ENCODE results near the gene CAMSAP1. TPM values are rescaled to one million over a fixed set of nuclear protein-coding genes. Genes with fewer than 3 reads are reported as not detected.

Gene CAMSAP1
- total and polyA plus RNA-seq, 10 of the 15 experiments (the other 5 are each of a cell fraction or from before 2014, with no cell fraction given) = 1.4 to 24.7 (median 8.0) TPM

DNA sequence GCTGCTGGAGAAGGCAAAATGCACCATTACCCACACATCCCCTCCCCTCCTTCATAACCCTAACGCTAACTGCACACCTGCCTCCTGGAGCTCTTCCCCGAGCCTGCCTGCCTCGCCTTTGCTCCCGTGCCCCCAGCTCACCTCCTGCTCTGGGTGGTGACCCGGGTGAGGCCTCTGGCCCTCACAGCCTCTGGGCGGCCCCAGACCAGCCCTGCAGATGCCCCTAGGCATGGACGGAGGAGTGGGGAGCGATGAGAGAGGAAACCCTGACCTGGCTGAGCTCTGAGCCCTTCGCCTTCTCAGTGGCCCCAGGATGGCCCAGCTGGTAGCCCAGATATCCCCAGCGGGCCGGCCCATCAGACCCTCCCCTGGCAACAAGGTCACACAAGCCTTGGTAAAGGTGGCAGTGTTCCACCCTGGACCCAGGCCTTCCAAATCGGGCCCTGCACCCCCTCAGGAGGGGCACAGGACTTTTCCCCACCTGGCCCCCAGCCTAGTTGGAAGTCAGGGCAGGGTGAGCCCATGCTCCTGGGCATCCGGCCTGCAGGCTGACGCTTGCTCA is 14.5 kb upstream of the CAMSAP1 start:
- no peak overlapping the region for H3K9ac ChIP-seq (ENCODE audit: control insufficient read depth, insufficient read depth, low read length)
- CTCF ChIA-PET = interaction anchor here (1.5 kb wide), 1 partner anchor 12 kb away, joined by 4 read pairs; no protein-coding TSS in a partner anchor
- RAD21 ChIA-PET (ENCODE audit: unreplicated experiment) = no interaction called here
- ATAC-seq (no peak), FAIRE-seq (no peak), DNase-seq (ENCODE audit: low read depth, low spot score) (no peak)
- POLR2A ChIA-PET = no interaction called here
- H2AFZ ChIP-seq (ENCODE audit: control insufficient read depth, low read depth, low read length) = no peak overlapping the region
- H3K27me3 ChIP-seq (replicated peaks in 1 of 2; ENCODE audit: control insufficient read depth in 2 of 2, insufficient read depth in 2 of 2, low read length in 1 of 2) = no peaks in the 10 kb centered on the region
- peaks cover 16% of the 10 kb centered on the region for H3K4me1 ChIP-seq (ENCODE audit: control insufficient read depth, insufficient read depth, low read length)
- no peak overlapping the region for H3K4me2 ChIP-seq (ENCODE audit: control insufficient read depth, insufficient read depth)
- H3K79me2 ChIP-seq (ENCODE audit: control insufficient read depth, insufficient read depth, low read length) = no peaks in the 10 kb centered on the region
- WGBS (ENCODE audit: insufficient coverage, insufficient replicate concordance, low lambda C conversion rate, missing lambda C conversion rate) = 78% methylated on average over 14 of the region's 14 CpGs
- in situ Hi-C loops (cut with MboI) = no loop called here
- no TSS peak for BruUV-seq (replicated peaks)
- H4K20me1 ChIP-seq (ENCODE audit: control insufficient read depth, insufficient read depth) = no peaks in the 10 kb centered on the region
- no peak overlapping the region for H3K27ac ChIP-seq (ENCODE audit: control insufficient read depth, insufficient read depth)
- H3K4me3 ChIP-seq = no peak overlapping the region
- H3K36me3 ChIP-seq (ENCODE audit: control insufficient read depth in 2 of 2, insufficient read depth in 2 of 2, low read length in 1 of 2) = no peaks in the 10 kb centered on the region
- SMC1A ChIA-PET (ENCODE audit: uncharacterized antibody, unreplicated experiment) = no interaction called here
- intact Hi-C loops (cut with micrococcal nuclease; ENCODE audit: unreplicated experiment) = no loop called here
- H3K9me3 ChIP-seq (replicated peaks; ENCODE audit: control insufficient read depth, insufficient read depth, low read length) = peaks cover 2% of the 10 kb centered on the region; the same call in 1 of the 3 replicates
- TF ChIP-seq, protein P1, sequence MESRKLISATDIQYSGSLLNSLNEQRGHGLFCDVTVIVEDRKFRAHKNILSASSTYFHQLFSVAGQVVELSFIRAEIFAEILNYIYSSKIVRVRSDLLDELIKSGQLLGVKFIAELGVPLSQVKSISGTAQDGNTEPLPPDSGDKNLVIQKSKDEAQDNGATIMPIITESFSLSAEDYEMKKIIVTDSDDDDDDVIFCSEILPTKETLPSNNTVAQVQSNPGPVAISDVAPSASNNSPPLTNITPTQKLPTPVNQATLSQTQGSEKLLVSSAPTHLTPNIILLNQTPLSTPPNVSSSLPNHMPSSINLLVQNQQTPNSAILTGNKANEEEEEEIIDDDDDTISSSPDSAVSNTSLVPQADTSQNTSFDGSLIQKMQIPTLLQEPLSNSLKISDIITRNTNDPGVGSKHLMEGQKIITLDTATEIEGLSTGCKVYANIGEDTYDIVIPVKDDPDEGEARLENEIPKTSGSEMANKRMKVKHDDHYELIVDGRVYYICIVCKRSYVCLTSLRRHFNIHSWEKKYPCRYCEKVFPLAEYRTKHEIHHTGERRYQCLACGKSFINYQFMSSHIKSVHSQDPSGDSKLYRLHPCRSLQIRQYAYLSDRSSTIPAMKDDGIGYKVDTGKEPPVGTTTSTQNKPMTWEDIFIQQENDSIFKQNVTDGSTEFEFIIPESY (IDR thresholded peaks at IDR 0.05) = no peak
- TF ChIP-seq PML (IDR thresholded peaks at IDR 0.05; ENCODE audit: low read length) (no peak), HDGF (IDR thresholded peaks at IDR 0.05) (no peak), ZNF274 (IDR thresholded peaks at IDR 0.05; ENCODE audit: insufficient read depth, insufficient read length) (no peak), RB1 (IDR thresholded peaks at IDR 0.05; ENCODE audit: borderline replicate concordance) (no peak), RBBP5 (conservative IDR thresholded peaks at IDR 0.05) (no peak), RELA (IDR thresholded peaks at IDR 0.05; ENCODE audit: borderline replicate concordance, partially characterized antibody) (no peak), HCFC1 (IDR thresholded peaks at IDR 0.05; ENCODE audit: low read length) (no peak), MYC (IDR thresholded peaks at IDR 0.05; ENCODE audit: insufficient read depth, insufficient read length, insufficient replicate concordance, low read length, severe bottlenecking) (no peak), TARDBP (IDR thresholded peaks at IDR 0.05; ENCODE audit: borderline replicate concordance) (no peak), MTA3 (IDR thresholded peaks at IDR 0.05; ENCODE audit: borderline replicate concordance, low read length) (no peak), NR2C1 (IDR thresholded peaks at IDR 0.05) (no peak), WRNIP1 (IDR thresholded peaks at IDR 0.05; ENCODE audit: borderline replicate concordance, low read depth, low read length) (no peak), POU2F2 (IDR thresholded peaks at IDR 0.05; ENCODE audit: borderline replicate concordance, low read depth, low read length) (no peak)
- TF ChIP-seq, protein P2, sequence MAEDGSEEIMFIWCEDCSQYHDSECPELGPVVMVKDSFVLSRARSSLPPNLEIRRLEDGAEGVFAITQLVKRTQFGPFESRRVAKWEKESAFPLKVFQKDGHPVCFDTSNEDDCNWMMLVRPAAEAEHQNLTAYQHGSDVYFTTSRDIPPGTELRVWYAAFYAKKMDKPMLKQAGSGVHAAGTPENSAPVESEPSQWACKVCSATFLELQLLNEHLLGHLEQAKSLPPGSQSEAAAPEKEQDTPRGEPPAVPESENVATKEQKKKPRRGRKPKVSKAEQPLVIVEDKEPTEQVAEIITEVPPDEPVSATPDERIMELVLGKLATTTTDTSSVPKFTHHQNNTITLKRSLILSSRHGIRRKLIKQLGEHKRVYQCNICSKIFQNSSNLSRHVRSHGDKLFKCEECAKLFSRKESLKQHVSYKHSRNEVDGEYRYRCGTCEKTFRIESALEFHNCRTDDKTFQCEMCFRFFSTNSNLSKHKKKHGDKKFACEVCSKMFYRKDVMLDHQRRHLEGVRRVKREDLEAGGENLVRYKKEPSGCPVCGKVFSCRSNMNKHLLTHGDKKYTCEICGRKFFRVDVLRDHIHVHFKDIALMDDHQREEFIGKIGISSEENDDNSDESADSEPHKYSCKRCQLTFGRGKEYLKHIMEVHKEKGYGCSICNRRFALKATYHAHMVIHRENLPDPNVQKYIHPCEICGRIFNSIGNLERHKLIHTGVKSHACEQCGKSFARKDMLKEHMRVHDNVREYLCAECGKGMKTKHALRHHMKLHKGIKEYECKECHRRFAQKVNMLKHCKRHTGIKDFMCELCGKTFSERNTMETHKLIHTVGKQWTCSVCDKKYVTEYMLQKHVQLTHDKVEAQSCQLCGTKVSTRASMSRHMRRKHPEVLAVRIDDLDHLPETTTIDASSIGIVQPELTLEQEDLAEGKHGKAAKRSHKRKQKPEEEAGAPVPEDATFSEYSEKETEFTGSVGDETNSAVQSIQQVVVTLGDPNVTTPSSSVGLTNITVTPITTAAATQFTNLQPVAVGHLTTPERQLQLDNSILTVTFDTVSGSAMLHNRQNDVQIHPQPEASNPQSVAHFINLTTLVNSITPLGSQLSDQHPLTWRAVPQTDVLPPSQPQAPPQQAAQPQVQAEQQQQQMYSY (CRISPR knock-in tag; IDR thresholded peaks at IDR 0.05) = no peak
- TF ChIP-seq, protein P3, sequence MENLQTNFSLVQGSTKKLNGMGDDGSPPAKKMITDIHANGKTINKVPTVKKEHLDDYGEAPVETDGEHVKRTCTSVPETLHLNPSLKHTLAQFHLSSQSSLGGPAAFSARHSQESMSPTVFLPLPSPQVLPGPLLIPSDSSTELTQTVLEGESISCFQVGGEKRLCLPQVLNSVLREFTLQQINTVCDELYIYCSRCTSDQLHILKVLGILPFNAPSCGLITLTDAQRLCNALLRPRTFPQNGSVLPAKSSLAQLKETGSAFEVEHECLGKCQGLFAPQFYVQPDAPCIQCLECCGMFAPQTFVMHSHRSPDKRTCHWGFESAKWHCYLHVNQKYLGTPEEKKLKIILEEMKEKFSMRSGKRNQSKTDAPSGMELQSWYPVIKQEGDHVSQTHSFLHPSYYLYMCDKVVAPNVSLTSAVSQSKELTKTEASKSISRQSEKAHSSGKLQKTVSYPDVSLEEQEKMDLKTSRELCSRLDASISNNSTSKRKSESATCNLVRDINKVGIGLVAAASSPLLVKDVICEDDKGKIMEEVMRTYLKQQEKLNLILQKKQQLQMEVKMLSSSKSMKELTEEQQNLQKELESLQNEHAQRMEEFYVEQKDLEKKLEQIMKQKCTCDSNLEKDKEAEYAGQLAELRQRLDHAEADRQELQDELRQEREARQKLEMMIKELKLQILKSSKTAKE (IDR thresholded peaks at IDR 0.05; ENCODE audit: low read depth, poor library complexity, severe bottlenecking) = no peak
